ENCODE data around the gene AAK1. TPM values are rescaled to one million over a fixed set of nuclear protein-coding genes. Genes with fewer than 3 reads are reported as not detected.

Gene AAK1
- total RNA-seq, 1 donor from 2014 or later = 30.8 TPM

DNA sequence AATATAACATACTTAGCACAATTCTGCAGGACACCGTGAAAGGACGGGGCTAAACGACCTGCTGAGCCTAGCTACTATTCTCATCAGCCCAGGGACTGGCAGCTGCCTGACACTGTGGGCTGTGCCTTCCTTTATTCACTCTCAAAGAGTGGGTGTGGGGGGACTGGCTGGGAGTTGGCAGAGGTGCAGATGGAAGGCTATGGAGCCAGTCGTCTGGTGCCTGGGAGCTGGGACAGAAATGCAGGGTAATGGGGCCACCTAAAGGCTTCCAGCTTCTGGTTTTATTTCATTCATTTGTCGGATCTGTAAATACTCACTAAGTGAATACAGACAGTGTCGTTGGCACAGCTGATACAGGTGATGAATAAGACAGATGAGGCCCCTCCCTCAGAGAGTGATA, 150.3 kb downstream of the AAK1 start:
- peak; percentile 31 for DNase-seq (ENCODE audit: low spot score)

DNA sequence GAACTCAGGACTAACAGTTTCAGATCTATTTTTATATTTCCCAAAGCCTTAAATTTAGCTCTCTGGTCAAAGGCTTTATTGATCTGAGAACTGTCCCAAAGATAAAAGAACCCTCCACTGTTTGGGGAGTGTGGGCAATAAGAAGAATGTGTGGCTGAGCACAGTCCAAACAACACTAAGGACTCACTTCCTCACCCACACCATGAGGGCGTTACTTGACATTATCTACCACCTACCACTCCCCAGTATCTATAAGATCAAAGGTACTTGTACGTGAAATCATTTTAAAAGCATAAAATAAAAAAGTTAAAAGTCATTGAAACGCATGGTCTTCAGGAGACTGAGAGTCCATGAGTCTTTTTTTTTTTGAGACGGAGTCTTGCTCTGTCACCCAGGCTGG, 151.7 kb downstream of the AAK1 start:
- DNase-seq (ENCODE audit: low spot score) = no peak

DNA sequence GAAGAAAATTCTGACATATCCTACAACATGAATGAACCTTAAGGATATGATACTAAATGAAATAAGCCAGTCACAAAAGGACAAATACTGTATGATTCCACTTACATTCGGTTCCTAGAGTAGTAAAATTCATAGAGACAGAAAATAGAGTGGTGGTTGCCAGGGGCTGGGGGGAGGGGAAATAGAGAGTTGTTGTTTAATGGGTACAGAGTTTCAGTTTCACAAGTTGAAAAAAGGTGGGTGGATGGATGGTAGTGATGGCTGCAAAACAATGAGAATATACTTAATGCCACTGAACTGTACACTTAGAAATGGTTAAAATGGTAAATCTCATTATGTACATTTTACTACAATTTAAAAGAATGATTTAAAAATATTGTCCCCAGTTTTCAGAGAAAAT, 153.1 kb downstream of the AAK1 start:
- DNase-seq (ENCODE audit: low spot score) = no peak

DNA sequence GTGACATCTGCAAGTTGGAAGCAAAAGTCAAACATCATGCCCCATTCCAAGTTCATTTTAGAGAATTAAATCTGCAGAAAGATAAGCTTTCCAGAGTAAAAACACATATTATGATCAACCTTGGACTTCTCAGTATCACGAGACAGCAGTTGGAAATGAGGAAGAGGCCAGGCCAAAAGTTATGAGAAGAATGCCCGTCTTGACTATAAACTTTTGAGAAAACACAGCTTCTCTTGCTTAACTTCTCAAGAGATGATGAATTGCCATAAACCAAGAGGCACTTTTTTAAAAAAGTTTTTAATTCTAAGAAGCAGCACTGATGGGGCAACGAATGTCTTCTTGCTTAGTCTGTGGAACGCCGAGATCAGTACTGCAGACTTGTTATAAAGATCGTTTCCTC, 153.7 kb downstream of the AAK1 start:
- peak; percentile 90 for DNase-seq (ENCODE audit: low spot score)

DNA sequence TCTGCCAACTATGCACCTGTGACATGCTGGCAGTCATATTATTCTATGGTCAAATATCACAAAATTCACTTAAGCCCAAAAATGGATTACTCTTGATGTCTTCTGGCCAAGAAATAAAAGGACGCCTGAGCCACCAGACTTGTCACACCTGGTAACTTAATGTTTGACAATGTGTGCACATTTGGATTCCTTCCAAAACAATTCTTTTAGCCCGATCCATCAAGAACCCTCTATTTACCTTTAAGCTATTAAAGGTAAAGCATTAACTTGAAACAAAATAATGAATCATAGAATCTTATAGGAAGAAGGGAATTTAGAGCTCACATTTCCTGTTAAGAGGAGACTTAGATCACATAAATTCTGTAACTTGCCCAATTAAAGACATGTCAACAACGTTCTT, 159.8 kb downstream of the AAK1 start:
- no peak for DNase-seq (ENCODE audit: low spot score)

DNA sequence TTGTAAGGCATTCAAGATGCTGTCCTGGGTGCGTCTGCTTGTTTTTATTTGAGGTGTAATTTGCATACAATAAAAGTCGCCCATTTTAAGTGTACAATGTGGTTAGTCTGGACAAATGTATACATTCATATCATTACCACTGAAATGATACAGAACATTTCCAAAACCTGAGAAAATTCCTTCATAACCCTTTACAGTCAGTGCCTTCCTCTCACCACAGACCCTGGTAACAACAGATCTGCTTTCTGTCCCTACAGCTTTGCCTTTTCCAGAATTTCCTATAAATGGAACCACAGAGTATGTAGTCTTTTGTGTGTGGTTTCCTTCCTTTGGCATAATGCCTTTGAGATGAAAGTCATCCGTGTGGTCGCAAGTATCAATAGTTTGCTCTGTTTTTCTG, 160.5 kb downstream of the AAK1 start:
- no peak for DNase-seq (ENCODE audit: low spot score)

DNA sequence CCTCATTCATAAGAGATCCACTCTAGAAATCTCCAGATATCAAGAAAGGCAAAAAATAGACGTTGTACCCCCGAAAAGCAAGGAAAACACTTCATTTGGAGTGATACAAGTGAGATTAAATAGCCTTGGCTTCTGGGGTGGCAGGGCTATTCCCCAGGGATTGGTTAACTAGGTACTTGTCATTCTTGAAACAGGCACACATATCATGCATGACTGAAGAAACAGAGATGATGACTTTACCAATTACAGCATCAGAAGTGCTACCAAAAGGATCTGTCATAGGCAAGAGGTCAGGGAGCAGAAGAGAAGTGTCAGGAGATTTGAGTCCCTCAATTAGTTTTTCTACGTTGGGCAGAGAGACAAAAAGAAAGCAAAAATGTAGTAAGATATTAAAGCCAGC, 161.1 kb downstream of the AAK1 start:
- DNase-seq (ENCODE audit: low spot score) = no peak

DNA sequence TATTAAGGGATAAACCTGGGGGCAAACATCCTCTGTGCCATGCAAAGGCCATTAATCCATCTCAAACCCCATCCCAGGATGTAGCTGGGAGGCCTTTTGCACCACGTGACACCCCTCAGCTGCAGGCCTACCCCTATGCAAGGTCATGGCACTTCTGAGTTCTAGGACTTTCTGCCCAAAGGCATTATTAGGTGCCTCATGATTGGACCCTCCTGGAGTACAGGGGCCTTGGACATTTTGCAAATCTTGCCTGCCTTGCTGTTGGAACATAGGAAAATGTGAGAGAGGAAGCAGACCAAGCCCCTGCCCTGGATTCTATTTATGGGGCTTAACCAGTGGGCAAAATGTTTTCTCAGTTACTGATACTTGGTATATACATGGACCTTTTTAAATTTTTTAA, 162.1 kb downstream of the AAK1 start:
- DNase-seq (ENCODE audit: low spot score) = no peak

DNA sequence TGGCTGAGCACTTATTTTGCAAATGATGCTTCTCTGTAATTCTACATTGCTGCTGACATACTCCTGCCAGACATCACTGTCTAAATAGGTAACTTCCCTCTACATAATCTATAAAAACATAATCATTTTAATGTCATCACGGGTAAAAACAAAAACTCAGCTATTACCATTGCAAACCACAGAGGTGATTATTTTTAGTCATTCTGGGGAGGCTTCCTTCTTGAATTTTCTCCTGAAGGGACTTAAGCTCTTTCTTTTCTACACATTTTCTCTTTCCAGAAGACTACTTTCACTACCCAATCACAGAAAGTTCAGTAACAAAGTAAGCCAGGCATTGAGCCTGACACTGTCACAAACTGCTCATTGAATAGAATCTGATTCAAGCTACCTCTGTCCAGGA, 165.9 kb downstream of the AAK1 start:
- DNase-seq (ENCODE audit: low spot score) = no peak

DNA sequence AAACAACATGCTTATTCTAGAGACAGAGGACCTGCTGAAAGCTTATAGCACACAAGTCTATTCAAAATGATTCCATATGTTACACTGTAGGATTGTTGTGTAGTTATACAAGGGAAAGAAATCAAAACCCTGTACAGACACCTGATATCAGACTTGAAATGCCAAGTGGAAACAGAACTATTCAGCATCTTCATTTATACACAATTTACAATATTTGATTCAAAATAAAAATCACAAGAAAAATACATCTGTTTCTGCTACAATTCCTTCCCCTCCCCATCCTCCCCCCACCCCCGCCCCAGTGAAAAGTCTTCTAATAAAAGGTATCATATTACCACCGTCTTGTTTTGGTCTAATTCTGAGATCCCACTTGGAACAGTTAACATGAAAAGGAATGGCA, 168.9 kb downstream of the AAK1 start:
- DNase-seq (ENCODE audit: low spot score) = no peak

DNA sequence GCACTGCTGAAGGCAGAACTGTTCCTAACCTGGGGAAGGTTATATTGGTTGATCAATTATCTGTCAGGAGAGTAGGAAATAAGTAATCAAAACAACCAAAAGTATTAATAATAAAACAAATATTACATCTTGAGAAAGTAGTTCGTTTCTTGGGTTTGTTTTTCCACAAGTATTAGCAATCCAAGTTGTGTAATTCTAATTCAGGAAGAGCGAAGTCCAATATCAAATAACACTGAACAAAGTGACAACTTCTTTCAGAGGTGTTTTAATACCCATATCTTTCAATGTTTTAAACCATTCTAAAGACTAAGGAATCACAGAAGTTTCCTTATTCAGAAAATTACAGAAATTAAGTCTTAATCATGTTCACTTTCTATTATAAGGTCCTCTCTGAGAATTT, 171.7 kb downstream of the AAK1 start:
- DNase-seq (ENCODE audit: low spot score) = no peak

DNA sequence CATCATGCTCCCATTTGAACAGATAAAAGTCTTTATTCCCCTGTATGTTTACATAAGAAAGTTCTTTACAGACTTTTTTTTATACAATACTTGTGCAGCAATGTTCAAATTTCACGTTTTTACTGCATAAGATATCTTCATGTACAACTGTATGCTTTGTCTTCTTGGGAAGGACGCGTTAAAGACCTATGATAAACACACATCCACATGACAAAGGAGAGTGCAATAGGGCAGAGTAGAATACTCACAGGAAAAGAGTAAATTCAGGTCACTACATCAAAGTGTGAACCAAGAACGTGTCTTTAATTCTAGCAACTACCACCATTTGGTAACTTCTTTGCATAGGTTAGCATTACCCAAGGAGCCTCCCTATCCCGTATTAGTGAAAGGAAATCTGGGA, 172.6 kb downstream of the AAK1 start:
- DNase-seq (ENCODE audit: low spot score) = no peak

DNA sequence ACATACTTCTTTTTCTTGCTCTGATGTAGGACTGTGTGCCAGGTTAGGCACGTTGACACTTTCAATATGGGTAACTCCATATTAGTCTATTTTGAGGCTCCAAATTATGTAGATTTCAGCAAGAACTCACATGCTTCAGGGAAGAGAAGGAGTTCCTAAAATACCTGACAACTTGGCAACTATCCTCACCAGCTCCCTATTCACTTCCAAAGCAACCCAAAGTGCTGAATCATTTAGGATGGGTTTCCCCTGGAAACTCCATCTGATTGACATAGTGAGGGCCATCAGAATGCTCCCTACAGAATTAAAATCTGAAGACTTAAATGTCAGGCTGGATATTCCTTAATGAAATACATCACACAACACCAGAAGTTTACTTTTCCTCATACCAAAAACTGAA, 173.8 kb downstream of the AAK1 start:
- no peak for DNase-seq (ENCODE audit: low spot score)

DNA sequence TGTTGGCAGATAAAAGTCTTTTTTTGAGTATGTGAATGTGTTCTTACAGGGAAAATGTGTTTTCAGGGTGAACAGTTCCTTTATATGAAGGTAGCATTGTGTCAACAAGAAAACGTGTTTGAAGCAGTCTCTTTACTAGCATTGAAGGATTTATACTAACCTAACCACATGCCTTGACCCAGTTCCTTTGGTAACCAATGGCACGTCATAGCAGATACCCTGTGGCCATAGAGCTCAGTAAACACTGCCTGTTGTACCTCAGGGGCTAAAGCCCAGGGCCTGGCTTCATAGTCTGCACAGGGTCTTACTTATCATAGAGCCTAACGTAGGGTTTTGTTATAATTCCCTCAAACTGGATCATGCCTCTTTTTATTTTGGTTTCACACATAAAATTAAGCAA, 174.2 kb downstream of the AAK1 start:
- DNase-seq (ENCODE audit: low spot score) = no peak

DNA sequence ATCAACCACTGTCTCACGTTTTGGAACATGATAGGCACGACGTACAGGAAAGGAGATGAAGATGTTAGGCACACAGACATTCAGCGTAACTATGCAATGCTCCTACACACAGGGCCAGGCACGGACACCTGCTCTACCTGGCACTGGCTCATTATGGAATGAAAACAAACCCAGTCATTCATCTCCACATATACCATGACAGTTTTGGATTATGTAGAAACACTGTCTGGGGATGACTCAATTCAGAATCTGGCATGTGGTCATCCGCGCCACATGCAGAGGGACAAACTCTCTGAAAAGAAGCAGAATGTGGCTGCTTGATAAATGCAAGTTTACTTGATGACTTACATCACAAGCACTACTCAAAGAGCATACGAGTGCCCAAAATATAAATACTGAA, 176.8 kb downstream of the AAK1 start:
- no peak for DNase-seq (ENCODE audit: low spot score)

DNA sequence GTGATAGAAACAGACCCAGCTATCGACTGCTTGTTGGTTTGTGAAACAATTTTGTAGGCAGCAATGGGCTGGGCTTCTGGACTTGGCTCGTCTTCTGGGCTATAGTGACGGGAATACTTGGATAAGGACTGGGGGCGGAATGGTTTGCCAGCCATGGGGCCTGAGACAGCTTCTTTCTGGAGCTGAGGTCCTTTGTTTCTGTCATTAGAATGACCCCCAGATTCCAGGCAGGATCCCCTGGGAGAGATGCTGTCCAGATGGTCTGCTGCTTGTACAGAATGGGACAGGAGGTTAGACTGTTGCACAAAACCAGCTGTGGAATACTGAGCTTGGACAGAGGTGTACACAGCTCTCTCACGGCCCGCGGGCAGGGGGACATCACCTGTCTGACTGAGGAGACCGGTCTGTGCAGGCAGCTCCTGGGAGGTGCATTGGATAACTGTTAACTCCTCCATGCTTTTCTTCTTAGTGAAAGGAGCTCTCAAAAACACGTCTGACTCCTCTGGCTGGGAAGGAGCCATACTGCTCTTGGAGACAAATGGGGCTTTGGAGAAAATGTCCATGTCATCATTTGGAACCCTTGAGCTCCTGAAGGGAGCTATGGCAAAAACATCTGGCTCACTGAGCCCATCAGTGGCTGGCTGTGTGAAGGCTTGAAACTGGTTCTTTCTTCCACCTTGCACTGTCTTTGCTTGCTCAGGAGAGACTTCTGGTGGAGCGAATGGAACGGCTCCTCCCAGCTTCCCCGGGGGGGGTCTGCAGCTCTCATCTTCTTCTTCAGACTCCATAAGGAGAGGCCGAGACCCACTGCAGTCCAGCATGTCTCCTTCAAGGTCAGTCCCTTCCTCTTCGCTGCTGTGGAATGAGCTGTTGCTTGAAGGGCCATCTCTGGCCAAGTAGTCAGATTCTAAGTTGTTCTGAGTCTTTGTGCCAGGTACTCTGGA, 177.8 kb downstream of the AAK1 start:
- DNase-seq (ENCODE audit: low spot score) = no peak

DNA sequence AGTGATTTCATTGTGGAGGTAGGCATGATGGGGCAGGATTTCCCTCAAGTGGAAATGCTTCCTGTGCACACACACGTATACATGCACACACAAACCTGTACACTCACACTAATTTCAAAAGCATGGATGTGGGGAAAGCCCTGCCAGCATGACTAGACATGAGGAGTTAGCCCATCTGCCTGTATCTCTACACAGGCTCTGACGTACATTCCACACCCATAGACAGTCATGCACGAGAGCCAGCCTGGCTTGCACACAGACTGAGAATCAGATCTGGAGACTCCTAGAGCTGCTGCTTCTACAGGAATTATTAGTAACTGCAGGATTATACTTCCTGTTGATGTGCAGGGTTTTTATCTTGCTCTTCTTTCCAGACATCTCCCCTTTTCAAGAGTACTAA, 179.0 kb downstream of the AAK1 start:
- peak; percentile 97 for DNase-seq (ENCODE audit: low spot score)

DNA sequence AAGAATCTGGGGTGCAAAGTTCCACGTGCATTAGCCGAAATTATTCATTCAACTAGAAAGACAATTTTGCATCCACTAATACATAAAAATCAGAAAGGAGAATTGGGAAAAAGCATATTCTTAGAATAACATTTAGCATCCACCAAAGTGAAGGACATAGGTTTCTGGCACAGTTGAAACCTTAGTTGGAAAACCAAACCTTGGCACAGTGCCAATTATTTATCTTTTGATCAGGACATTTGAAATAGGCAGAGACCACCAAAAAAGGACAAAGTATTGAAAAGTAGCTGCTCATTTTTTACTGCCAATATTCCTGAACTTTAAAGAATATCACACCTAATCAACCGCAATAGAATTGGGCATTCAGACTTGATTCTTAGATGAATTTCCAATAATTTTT, 180.8 kb downstream of the AAK1 start:
- no peak for DNase-seq (ENCODE audit: low spot score)

DNA sequence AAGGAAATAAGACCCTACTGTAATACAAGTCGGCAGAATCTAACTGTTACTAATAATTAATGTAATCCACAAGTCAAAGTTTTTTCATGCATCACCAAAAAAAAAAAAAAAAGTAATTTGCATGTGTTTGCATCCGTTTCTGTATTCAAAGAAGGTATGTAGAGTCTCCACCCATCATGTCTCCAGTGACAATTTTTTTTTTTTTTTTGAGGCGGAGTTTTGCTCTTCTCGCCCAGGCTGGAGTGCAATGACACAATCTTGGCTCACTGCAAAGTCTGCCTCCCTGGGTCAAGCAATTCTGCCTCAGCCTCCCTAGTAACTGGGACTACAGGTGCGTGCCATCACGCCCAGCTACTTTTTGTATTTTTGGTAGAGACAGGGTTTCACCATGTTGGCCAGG, 182.1 kb downstream of the AAK1 start:
- DNase-seq (ENCODE audit: low spot score) = no peak

DNA sequence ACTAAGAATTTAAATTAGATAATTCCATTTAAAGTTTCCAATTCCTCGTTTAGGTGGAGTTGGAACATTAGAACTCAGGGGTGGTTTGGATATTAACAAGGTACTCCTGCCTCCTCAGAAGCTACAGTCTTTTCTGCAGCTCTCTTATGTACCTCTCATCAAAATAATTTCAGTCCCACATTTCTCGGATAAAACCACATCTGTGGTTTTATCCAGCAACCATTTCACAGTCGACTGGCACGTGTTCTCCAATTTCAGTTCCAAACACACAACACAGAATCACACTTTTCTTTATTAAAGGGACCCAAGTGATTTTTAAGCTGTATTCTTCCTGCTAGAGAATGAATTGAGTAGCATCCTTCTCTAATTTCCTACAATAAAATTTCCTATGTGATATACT, 183.6 kb downstream of the AAK1 start:
- DNase-seq (ENCODE audit: low spot score) = no peak

DNA sequence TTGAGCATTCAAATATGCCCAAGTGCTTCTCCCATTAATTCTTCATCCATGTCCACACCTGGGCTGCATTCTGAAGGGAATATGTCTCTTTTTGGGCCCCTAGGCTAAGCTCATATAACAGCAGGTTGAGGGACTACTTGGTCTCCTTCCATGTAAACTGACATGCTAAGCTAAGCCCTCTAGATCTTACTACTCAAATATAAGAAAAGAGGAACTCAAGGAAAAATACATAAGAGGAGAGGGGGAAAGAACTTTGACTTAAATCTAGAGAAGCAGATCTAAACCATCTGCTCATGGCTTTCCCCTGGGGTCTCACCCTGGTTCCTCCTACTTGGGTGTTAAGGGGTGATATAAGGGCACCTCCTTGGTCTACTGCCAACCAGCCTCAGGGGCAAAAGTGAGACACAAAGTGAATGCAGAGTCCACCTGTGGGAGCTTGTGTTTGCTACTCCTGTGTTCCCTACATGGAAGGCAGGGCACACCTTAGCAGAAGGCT, 186.5 kb downstream of the AAK1 start:
- no peak for DNase-seq (ENCODE audit: low spot score)

DNA sequence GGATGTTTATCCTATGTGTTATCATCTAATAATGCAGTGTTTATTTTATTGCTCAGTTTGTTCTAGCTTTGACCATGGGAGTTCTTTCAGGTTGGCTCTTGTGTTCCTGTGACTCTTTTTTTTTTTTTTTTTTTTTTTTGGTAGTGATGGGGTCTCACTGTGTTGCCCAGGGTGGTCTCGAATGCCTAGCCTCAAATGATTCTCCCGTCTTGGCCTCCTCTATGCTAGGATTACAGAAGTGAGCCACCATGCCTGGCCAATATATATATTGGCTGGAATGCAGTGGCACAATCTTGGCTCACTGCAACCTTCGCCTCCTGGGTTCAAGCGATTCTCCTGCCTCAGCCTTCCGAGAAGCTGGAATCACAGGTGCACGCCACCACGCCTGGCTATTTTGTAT, 187.4 kb downstream of the AAK1 start:
- no peak for DNase-seq (ENCODE audit: low spot score)

DNA sequence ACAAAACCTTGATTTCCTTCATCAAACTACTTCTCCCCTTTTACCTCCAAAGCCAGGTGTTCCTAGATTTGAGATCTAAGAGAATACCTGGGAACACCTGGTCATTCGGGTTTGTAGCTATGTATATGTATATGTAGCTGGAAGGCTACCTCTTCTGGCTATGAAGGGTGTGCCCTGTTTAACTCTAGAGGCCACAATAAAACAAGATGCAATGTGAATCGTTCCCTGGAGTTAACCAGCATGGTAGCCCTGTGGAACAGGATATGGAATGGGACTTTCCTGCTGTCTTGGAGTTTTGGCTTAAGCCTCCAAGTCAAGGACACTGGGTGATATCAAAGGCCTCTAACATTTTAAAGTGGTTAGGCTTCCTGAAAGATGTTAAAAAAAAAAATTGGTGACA, 188.6 kb downstream of the AAK1 start:
- no peak for DNase-seq (ENCODE audit: low spot score)
